Fibroblast of lung (primary cell): ENCODE results near the gene NOD1. TPM values are rescaled to one million over a fixed set of nuclear protein-coding genes. Genes with fewer than 3 reads are reported as not detected.
A peak's percentile ranks its signal among the peaks of the same experiment; 100 is the strongest.

ENCODE experiments used
- DNase-seq, 2 donors: peaks; one replicate each; pipeline versions ENCODE4 v3.0.0 to v3.0.0-alpha.2; 2010; ENCODE audit warnings: low read depth in 2 of 2
- H2AFZ ChIP-seq: 2 replicates; pipeline ENCODE4 v1.5.1; 2012; ENCODE audit warnings: low read length, control low read depth, inconsistent platforms
- H3K27ac ChIP-seq: 2 replicates; pipeline ENCODE4 v1.5.1; 2011; ENCODE audit warnings: low read length, control low read depth; ENCODE audit not compliant: insufficient read depth
- H3K27me3 ChIP-seq: 2 replicates; pipeline ENCODE4 v1.5.1; 2011; ENCODE audit warnings: mild to moderate bottlenecking, low read length; ENCODE audit not compliant: control insufficient read depth, insufficient read depth
- H3K36me3 ChIP-seq: 2 replicates; pipeline ENCODE4 v1.5.1; 2011; ENCODE audit warnings: low read length; ENCODE audit not compliant: control insufficient read depth, insufficient read depth
- H3K4me1 ChIP-seq: 2 replicates; pipeline ENCODE4 v1.5.1; 2011; ENCODE audit warnings: low read length; ENCODE audit not compliant: control insufficient read depth, insufficient read depth; ENCODE audit errors: extremely low read depth
- H3K4me2 ChIP-seq: 2 replicates; pipeline ENCODE4 v1.5.1; 2011; ENCODE audit warnings: low read length, control low read depth; ENCODE audit not compliant: insufficient read depth; ENCODE audit errors: extremely low read depth
- H3K4me3 ChIP-seq, 4 experiments: fragments of 200-600 bp in 1 of 4; sonication (generic) in 1 of 4; replicated peaks in 1 of 4; 2 replicates each; pipeline ENCODE4 v1.5.1; 2011 to 2016; ENCODE audit warnings: low read length in 4 of 4, low read depth in 3 of 4, mild to moderate bottlenecking in 3 of 4, control low read depth in 2 of 4, inconsistent platforms in 1 of 4, mixed read lengths in 1 of 4; ENCODE audit not compliant: insufficient read depth in 1 of 4; ENCODE audit errors: control extremely low read depth in 1 of 4
- H3K79me2 ChIP-seq: 2 replicates; pipeline ENCODE4 v1.5.1; 2012; ENCODE audit warnings: mild to moderate bottlenecking, low read length, inconsistent platforms; ENCODE audit not compliant: control insufficient read depth, insufficient read depth
- H3K9ac ChIP-seq: 2 replicates; pipeline ENCODE4 v1.5.1; 2011; ENCODE audit warnings: mild to moderate bottlenecking, low read length, control low read depth; ENCODE audit not compliant: insufficient read depth
- H3K9me3 ChIP-seq: 2 replicates; pipeline ENCODE4 v1.5.1; 2012; ENCODE audit warnings: low read depth, low read length; ENCODE audit not compliant: control insufficient read depth, insufficient read depth
- H4K20me1 ChIP-seq: 2 replicates; pipeline ENCODE4 v1.5.1; 2011; ENCODE audit warnings: low read length; ENCODE audit not compliant: control insufficient read depth, insufficient read depth; ENCODE audit errors: extremely low read depth
- EZH2 ChIP-seq: IDR thresholded peaks from 2 replicates; pipeline ENCODE4 v1.5.1; 2012; ENCODE audit warnings: low read length, control low read depth, mild to moderate bottlenecking; ENCODE audit errors: missing control alignments
- polyA plus RNA-seq, 2 donors: library from polyadenylated mRNA; depleted of rRNA in 1 of 2; stranded (reverse) in 1 of 2; unstranded in 1 of 2; fragments of >200 nt; gene quantifications; 2 replicates each; pipeline ENCODE4 v1.2.1, GENCODE V29; 2011 to 2012; ENCODE audit warnings: missing spikeins in 1 of 2
- total RNA-seq: library from RNA; depleted of rRNA; stranded (reverse); fragments of >200 nt; gene quantifications from 2 replicates; pipeline ENCODE4 v1.2.1, GENCODE V29; 2014
- TF ChIP-seq, protein P1 (sequence below), 2 donors: IDR thresholded peaks in 1 of 2; conservative IDR thresholded peaks in 1 of 2; 1 replicate in 1 of 2; 2 replicates in 1 of 2; pipeline ENCODE4 v1.5.1; 2011 to 2012; ENCODE audit warnings: low read length in 2 of 2, control low read depth in 1 of 2, inconsistent platforms in 1 of 2, low read depth in 1 of 2, mild to moderate bottlenecking in 1 of 2

The NOD1 gene
- total and polyA plus RNA-seq, 2 donors (not counting 1 experiment from before 2014, with no cell fraction given): 3.3 to 7.3 TPM

- Histone ChIP-seq H3K4me2 (peak overlapping the region; percentile 77), H3K4me3 (peak overlapping the region in 2 of 4 experiments; percentile 18 to 29), H3K79me2 (peaks cover 2% of the 10 kb centered on the region), H3K36me3 (no peaks in the 10 kb centered on the region), H3K9me3 (no peaks in the 10 kb centered on the region), H3K27me3 (no peaks in the 10 kb centered on the region), H3K9ac (no peak overlapping the region), H3K27ac (peak overlapping the region; percentile 89), H4K20me1 (no peaks in the 10 kb centered on the region), H3K4me1 (peaks cover 52% of the 10 kb centered on the region), H2AFZ (no peak overlapping the region)
- TF ChIP-seq, protein P1, sequence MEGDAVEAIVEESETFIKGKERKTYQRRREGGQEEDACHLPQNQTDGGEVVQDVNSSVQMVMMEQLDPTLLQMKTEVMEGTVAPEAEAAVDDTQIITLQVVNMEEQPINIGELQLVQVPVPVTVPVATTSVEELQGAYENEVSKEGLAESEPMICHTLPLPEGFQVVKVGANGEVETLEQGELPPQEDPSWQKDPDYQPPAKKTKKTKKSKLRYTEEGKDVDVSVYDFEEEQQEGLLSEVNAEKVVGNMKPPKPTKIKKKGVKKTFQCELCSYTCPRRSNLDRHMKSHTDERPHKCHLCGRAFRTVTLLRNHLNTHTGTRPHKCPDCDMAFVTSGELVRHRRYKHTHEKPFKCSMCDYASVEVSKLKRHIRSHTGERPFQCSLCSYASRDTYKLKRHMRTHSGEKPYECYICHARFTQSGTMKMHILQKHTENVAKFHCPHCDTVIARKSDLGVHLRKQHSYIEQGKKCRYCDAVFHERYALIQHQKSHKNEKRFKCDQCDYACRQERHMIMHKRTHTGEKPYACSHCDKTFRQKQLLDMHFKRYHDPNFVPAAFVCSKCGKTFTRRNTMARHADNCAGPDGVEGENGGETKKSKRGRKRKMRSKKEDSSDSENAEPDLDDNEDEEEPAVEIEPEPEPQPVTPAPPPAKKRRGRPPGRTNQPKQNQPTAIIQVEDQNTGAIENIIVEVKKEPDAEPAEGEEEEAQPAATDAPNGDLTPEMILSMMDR (conservative IDR thresholded peaks at IDR 0.05 in 1 of 2, IDR thresholded peaks at IDR 0.05 in 1 of 2; ENCODE audit: low read depth in 1 of 2, low read length in 2 of 2): no peak
- TF ChIP-seq EZH2: no peak
- peak in 1 of 2 donors; percentile 67 for DNase-seq
Measured at GRCh38 chr7:30468791-30469190, 9.8 kb downstream of the NOD1 start.

DNA sequence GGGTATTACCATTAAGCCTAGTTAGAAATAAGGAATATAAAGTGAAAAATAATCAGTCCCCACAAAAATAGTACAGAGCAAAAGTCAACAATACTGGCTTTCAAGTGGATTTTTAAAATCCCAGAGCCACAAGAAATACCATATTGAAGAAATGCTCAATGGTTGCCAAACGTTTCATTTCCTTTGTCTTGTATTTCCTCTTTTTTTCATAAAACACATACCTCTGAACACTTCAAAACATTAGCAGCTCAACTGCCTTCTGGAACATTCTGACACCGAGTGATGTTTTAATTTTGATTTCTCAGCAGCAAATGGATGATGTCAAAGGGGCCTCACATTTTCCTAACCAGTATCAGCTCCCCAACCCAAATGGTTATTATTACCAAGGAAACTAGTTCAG, 10.5 kb downstream of the NOD1 start:
- Histone ChIP-seq H3K79me2 (peaks cover 2% of the 10 kb centered on the region), H3K9ac (no peak overlapping the region), H2AFZ (no peak overlapping the region), H3K4me2 (no peak overlapping the region), H4K20me1 (no peaks in the 10 kb centered on the region), H3K4me3 (no peak overlapping the region), H3K27ac (no peak overlapping the region), H3K27me3 (no peaks in the 10 kb centered on the region), H3K4me1 (peaks cover 48% of the 10 kb centered on the region), H3K36me3 (no peaks in the 10 kb centered on the region), H3K9me3 (no peaks in the 10 kb centered on the region)
- TF ChIP-seq, protein P1 (conservative IDR thresholded peaks at IDR 0.05 in 1 of 2, IDR thresholded peaks at IDR 0.05 in 1 of 2; ENCODE audit: low read depth in 1 of 2, low read length in 2 of 2): no peak
- no peak for TF ChIP-seq EZH2
- no peak for DNase-seq

- Histone ChIP-seq H3K4me3 (no peak overlapping the region), H4K20me1 (no peaks in the 10 kb centered on the region), H3K9me3 (no peaks in the 10 kb centered on the region), H3K4me2 (no peak overlapping the region), H3K79me2 (peaks cover 2% of the 10 kb centered on the region), H3K27ac (no peak overlapping the region), H3K9ac (no peak overlapping the region), H3K27me3 (no peaks in the 10 kb centered on the region), H3K36me3 (no peaks in the 10 kb centered on the region), H2AFZ (no peak overlapping the region), H3K4me1 (peaks cover 42% of the 10 kb centered on the region)
- no peak for DNase-seq
- TF ChIP-seq, protein P1 (conservative IDR thresholded peaks at IDR 0.05 in 1 of 2, IDR thresholded peaks at IDR 0.05 in 1 of 2; ENCODE audit: low read depth in 1 of 2, low read length in 2 of 2): no peak
- TF ChIP-seq EZH2: no peak
Measured at GRCh38 chr7:30467271-30467670, 11.3 kb downstream of the NOD1 start.
